Measurements from ENCODE around the gene TIMM9. TPM values are rescaled to one million over a fixed set of nuclear protein-coding genes. Genes with fewer than 3 reads are reported as not detected.

The TIMM9 gene
- 10 to 100 TPM; 19.6 to 30.6 TPM for total RNA-seq

GRCh38 chr14:58427281-58428117 is at the start of gene TIMM9, which contains the start of gene KIAA0586:
TIMM9 (minus strand) TSS chr14:58427531; CDS start chr14:58411945, 15,586 bp downstream.
KIAA0586 (plus strand) TSS chr14:58427719; CDS start chr14:58428265, 546 bp downstream.

GRCh38 chr14:58395812-58396788 is 31.2 kb downstream of the TIMM9 start, which contains the start of gene TOMM20L:
TOMM20L (plus strand) TSS chr14:58395930; CDS start chr14:58395958, 28 bp downstream.

Small RNA genes within 50 kb of the gene (small RNA-seq; reads per million reads assigned to genes)
- gene HSBP1P1 = 0 reads per million in 2 donors
- gene RF00019 = 0 reads per million in 2 donors

Other genes starting within 250 kb of the TIMM9 start
- 10 to 100 TPM; 46.6 to 51.6 TPM for gene ACTR10, start 227.4 kb downstream of the TIMM9 start, total RNA-seq
- gene PSMA3, start 182.7 kb downstream of the TIMM9 start, total RNA-seq = 100 to 1,000 TPM; 119 to 226 TPM
- 1 to 10 TPM; 7.0 to 9.6 TPM for gene ARID4A, start 129.0 kb downstream of the TIMM9 start, total RNA-seq
- not detected for gene TOMM20L, start 31.6 kb downstream of the TIMM9 start, total RNA-seq
- gene KIAA0586, start 188 bp upstream of the TIMM9 start, total RNA-seq = 10 to 100 TPM; 32.3 to 34.1 TPM
- under 1 TPM in 1 of 2 donors, not detected in 1; 0.33 TPM for gene DACT1, start 210.4 kb upstream of the TIMM9 start, total RNA-seq